GM21723 (cell line): ENCODE measurements around the gene MYOZ3.

Experiments
- ATAC-seq: cut with Tn5 transposase; IDR thresholded peaks from one replicate; pipeline ENCODE4 v1.9.1; 2021; ENCODE audit warnings: mild to moderate bottlenecking, moderate library complexity; ENCODE audit not compliant: unreplicated experiment

Gene MYOZ3

DNA sequence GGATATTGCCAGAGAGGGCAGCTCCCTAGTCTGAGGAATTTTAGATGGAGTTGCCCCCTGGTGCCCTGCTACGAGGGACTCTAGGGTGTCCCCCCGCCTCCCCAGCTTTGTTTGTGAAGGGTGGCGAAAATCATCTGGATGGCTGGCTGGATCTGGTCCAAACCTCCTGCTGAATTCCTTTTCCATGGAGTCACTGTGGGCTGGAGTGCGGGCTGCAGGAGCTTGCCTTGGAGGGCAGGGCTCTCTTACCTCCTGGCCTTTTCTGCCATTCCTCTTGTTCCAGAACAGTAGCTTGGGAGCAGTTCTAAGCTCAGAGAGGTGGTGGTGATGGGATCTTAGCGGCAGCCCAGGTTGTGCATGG lies 18.5 kb upstream of the MYOZ3 start:
- ATAC-seq: no peak

DNA sequence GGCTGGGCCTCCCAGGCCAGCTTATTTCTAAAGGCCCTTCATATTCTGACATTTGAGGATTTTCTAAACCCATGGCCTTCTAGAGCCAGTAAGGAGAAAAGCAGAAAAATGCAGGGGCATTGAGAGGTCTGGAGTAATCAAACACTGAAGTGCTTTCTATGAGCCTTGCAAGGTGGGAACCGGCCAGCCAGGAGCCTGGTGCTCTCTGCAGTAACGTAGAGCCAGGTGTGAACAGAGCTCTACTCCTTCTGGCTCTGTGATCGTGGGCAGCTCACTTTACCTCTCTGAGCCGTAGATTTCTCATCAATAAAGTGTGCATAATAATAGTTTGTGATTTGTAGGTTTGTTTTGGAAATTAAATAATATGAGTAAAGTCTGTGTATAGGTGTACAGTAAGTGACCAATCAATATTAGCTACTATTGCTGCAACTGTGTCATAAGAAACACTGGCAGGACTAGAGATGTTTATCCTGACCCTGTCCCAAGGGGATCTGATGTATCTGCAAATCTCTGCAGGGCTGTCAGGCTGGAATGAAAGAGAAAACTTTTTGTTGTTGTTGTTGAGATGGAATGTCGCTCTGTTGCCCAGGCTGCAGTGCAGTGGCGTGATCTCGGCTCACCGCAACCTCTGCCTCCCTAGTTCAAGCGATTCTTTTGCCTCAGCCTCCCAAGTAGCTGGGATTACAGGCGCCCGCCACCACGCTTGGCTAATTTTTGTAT lies 17.9 kb upstream of the MYOZ3 start:
- ATAC-seq: no peak

DNA sequence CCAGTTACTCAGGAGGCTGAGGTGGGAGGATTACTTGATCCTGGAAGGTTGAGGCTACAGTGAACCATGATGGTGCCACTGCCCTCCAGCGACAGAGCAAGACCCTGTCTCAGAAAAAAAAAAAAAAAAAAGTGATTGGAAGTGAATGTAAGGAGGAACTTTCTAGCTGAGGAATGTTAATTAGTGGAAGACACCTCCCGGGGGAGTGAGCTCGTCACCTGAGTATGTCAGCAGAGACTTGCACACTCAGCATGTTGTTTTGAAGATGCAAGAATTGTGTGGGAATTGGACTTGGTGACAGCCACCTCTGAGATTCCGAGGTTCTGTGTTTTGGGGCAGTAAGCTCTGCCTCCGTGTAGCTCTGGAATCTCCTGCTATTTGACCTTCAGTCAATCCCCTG lies 17.0 kb upstream of the MYOZ3 start:
- no peak for ATAC-seq

DNA sequence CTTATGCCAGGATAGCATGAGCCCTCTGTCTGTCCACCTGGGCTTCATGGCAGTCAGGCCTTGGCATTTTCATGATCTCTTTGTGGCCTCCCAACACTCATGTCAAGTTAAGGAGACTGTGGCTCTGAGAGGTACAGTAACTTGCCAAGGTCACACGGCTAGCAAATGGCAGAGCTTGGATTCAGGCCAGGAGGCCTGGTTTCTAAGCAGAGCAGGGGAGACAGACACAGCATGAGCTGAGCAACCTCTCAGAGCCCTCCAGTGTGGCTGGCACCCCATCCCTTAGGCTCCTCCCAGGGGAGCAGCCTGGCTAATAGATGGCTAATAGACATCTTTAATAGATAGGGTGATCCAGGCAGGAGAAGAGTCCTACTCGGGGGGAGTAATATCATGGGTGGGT lies 16.5 kb upstream of the MYOZ3 start:
- no peak for ATAC-seq

DNA sequence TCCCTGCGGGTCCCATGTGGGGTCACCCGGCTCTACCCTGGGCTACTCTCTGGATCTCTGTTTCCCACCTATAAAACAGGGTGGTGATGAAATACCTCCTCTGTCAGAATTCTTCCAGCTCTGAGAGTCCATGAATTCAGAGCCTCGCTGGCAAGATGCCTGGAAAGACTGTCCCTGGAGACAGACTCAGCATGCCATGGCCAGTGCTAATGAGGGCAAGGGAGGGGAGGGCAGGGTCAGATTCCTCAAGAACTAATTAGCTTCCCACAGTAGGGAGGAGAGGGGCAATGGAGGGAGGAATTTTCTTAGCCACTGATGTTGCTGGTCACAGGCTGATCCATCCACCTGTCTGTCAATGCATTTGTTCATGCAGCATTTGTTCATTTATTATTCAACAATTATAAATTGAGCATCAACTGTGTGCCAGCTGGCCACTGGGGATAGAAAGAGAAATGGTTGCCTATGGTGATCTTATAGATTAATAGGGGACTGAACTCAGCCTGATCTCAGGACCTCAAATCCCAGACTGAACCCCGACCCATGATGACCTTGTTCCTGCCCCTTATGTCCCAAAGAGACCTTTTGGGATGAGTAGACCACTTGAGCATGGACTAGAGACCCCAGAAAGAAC lies 15.9 kb upstream of the MYOZ3 start:
- ATAC-seq: no peak

DNA sequence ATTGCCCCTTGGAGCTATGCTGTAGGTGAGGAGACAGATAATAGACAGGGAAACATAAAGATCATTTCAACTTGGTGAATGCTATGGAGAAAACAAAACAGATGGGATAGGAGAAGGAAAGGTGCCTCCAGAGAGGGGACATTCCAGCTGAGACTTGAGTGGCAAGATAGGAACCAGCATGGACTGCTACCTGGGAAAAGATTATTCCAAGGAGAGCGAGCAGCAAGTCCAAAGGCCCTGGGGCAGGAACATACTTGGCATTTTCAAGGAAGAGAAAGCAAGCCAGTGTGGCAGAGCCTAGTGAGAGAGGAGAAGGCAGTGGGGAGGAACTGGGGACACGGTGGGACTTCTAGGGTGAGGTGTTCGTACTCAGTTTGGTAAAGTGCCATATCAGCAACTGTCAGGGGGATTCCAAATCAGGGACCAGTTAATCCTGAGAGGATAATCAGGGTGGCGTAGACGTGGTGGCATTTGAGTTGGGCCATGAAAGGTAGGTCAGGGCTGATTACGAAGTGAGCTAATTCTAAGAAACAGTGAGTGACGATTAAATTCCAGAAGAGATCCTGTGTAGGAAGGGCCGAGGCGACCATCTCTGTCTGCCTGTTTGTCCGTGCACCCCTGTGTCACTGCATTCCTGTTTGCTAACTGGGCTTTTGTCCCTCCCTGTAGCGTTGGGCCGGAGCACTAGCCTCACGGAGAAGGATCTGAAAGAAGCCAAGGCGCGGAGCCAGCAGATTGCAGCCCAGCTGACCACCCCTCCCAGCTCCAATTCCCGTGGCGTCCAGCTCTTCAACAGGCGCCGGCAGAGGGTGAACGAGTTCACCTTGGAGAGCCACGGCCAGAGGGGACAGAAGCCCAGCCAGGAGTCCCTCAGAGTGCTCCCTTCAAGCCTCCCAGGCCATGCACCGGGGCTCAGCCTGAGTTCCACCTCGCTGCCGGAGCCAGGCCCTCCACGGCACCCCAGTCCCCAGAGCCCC lies 13.5 kb upstream of the MYOZ3 start:
- no peak for ATAC-seq

DNA sequence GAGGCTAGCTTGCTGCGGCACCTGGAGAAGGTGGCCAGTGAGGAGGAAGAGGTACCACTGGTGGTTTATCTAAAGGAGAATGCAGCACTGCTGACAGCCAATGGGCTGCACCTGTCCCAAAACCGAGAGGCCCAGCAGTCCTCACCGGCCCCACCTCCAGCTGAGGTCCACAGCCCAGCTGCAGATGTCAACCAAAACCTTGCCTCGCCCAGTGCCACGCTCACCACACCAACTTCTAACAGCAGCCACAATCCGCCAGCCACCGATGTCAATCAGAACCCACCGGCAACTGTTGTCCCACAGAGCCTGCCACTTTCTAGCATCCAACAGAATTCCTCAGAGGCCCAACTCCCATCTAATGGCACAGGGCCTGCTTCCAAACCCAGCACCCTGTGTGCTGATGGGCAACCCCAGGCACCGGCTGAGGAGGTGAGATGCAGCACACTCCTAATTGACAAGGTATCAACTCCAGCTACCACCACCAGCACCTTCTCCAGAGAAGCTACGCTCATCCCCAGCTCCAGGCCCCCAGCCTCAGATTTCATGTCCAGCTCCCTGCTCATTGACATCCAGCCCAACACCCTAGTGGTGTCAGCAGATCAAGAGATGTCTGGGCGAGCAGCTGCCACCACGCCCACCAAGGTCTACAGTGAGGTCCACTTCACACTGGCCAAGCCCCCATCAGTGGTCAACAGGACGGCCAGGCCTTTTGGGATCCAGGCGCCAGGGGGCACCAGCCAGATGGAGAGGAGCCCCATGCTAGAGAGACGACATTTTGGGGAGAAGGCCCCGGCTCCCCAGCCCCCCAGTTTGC lies 12.6 kb upstream of the MYOZ3 start:
- ATAC-seq: no peak

DNA sequence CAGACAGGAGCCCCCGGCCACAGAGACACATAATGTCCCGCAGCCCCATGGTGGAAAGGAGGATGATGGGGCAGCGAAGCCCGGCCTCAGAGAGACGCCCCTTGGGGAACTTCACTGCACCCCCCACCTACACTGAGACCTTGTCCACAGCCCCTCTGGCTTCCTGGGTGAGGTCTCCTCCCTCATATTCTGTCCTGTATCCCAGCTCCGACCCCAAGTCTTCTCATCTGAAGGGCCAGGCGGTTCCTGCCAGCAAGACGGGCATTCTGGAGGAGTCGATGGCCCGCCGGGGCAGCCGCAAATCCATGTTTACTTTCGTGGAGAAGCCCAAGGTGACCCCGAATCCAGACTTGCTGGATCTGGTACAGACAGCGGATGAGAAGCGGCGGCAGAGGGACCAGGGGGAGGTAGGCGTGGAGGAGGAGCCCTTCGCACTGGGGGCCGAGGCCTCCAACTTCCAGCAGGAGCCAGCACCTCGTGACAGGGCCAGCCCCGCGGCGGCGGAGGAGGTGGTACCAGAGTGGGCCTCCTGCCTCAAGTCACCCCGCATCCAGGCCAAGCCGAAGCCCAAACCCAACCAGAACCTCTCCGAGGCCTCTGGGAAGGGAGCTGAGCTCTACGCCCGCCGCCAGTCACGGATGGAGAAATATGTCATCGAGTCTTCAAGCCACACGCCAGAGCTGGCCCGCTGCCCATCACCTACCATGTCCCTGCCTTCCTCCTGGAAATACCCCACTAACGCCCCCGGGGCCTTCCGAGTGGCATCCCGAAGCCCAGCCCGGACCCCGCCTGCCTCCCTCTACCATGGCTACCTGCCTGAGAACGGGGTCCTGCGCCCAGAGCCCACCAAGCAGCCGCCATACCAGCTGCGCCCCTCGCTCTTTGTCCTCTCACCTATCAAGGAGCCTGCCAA lies 11.7 kb upstream of the MYOZ3 start:
- no peak for ATAC-seq

DNA sequence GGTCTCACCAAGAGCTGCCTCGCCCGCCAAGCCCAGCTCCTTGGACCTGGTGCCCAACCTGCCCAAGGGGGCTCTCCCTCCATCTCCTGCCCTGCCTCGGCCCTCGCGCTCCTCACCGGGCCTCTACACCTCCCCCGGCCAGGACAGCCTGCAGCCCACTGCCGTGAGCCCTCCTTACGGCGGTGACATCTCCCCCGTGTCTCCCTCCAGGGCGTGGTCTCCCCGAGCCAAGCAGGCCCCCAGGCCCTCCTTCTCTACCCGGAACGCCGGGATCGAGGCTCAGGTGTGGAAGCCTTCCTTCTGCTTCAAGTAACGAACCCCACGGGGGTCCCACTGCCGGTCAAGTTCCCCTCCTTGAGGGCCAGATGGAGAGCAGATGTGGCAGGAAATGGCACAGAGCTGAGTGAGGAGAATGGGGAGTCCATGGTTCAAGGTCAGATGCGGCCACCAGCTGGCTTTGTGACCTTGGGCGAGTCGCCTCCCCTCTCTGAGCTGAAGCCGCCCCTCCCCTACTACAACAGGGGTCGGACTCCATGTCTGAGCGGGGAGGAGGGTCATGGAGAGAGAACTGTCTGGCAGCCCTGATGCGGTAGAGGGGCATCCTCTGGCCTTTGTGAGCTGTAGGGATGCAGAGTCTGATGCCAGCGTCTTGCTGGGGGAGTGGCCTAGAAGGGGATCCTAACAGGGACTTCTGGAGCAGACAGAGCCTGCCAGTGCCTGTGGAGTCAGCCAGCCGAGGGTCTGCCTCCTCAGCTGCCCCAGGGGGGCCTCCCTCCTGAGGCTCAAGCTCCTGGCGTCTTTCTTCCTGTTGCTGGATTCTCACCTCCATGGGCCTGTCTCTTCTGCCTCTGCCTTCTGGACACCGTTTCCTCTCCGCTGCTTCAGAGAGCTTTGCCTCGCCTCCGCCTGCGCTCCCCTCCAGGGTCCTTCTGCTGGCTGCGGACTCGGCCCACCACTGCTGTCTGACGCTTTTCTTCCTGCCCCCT lies 10.7 kb upstream of the MYOZ3 start:
- ATAC-seq: no peak

DNA sequence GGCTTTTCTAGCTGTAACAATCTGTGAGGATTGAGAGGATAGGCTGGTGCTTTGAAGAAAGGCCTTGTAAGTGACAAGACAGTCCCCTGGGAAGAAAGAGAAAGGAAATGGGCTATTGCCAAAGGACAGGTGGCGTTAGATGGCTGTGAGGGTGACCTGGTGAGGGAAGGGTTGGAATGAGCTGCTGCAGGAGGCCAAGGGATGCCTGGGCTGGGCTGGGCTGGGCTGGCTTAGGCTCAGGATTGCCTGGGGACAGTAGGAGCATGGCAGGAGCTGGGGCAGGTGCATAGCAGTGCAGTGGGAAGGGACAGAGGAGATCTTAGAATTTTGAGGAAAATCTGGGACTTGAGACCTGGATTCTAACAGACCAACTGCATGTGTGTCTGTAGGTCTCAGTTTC lies 9.7 kb upstream of the MYOZ3 start:
- ATAC-seq: no peak

DNA sequence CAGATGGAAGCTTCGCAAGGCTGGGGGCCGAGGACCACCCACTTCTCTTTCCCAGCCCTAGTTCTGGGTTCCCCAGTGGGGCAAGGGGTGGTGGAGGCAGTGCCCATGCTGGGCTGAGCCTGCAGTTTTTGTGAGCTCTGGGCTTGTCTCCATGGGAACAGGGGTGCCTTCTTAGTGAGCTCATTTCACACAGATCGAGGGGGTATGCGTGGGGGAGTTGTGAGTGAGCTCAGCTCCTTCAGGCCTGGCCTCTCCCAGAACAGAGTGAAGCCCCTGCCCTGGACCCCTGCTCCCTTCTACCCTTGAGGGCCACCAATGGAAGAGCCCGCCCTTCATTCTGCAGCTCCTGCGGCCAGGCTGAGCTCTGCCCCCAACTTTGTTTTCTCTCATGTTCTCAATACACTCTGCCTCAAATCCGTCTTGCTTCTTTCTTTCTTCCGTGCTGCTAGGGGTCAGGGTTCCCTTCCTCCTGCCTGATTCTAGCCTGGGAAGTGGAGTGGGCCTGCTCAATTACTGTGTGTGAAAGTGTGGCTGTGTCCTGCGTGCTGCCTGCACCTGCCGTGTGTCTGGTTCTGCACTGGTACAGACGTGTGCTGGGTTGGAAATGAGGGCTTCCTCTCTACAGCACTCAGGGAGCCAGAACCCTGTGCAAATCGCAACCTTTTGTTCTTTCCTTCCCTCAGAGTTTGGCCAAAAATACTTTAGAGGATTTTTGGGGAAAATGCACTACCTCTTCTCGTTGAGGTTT lies 9.0 kb upstream of the MYOZ3 start:
- no peak for ATAC-seq

DNA sequence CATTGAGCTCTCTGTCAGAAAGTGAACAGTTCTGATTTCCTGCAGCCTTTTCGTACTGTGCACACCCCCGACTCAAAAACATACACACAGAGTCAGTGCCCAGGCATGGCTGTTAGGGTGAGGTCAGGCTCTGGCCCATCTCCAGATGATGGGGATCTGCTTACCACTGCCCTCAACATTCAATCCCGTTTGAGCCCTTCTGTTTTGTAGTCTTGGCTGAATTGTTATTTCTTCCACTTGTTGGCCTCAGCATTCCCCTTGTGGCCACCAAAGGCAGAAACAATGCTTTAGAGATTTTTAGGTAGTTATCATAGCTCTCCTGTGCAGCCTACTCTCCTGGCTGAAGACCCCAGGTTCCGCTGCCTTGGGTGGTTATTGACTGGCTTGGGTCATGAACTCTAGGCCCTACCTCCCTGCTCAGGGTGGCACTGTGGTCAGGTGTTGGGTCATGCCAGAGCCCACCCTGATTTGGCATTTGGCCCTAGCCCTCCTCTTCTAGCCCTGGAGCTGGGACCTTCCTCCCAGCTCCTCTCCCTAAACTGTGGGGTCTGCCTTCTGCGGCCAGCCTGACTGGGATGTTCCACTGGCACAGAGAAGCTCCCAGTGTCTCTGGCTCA lies 7.8 kb upstream of the MYOZ3 start:
- ATAC-seq: no peak

DNA sequence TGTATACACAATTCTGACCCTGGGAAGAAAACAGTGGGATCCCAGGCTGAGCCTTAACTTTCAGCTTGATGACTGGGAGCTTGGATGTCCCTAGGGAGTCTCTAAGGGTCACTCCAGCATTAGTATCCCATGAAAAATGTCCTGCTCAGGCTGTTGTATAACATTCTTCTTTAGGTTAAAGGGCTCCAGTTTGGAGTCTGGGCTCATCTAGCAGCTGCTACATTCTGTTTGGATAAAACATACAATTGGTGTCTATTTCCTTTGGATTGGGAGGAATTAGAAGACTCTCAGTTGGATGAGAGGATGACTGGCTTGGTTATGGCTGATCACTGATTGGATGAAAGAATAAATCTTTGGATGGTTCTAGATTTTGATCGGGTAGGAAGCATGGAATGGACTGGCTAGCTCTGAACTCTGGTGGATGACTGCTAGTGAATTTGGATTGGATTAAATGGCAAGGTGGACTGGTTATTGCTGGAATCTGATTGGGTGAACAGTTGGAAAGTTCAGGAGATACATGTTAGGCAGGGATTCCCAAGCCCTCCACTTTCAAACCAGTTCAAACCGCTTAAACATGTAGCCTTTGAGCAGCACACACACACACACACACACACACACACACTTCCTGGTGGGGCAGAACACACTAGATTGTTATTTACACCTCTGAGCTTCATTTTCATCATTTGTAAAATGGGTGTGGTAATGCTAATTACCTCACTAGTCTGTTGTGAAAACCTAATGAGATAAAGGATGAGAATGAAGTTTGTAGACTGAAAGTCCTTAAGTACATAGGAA lies 7.1 kb upstream of the MYOZ3 start:
- ATAC-seq: no peak

DNA sequence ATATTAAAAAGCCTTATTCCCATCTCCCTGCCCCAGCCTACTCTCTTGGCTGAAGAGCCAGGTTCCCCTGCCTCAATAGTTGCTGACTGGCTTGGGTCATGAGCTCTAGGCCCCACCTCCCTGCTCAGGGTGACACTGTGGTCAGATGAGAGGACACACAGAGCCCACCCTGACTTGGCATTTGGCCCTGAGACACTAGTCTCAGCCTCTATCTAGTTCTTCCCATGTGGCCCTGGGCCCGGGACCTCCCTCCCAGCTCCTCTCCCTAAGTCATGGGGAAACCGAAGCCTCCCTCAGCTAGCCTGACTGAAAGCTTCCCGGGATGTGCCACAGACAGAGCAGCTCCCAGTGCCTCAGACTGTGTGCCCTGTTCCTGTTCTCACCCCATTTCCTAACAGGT lies 5.8 kb upstream of the MYOZ3 start:
- ATAC-seq: no peak

DNA sequence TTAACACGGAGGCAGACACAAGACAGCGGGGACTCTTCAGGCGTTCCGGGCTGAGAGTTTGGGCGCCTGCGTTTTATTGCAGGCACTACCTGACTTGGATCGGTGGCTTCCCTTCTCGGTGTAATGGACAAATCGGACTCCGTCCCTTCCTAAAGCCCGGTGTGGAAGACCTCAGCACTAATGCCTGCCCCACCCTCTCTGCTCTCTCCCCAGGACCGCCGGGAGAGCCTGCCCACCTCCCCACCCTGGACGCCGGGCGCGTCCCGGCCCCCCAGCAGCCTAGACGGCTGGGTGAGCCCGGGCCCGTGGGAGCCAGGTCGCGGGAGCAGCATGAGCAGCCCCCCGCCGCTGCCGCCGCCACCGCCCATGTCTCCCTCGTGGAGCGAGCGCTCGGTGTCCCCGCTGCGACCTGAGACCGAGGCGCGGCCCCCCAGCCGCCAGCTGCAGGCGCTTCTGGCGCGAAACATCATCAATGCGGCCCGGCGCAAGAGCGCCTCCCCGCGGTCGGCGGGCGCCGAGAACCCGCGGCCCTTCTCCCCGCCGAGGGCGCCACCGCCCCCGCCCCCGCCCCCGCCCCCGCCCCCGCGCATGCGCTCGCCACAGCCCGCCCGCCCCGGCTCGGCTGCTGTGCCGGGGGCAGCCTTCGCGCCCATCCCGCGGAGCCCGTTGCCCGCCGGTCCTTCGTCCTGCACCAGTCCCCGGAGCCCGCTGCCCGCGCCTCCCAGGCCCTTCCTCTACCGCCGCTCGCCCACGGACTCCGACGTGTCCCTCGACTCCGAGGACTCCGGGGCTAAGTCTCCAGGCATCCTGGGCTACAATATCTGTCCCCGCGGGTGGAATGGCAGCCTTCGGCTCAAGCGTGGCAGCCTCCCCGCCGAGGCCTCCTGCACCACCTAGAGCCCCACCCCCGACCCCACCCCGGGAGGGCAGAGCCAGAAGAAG lies 4.6 kb upstream of the MYOZ3 start:
- ATAC-seq: peak; percentile 79

DNA sequence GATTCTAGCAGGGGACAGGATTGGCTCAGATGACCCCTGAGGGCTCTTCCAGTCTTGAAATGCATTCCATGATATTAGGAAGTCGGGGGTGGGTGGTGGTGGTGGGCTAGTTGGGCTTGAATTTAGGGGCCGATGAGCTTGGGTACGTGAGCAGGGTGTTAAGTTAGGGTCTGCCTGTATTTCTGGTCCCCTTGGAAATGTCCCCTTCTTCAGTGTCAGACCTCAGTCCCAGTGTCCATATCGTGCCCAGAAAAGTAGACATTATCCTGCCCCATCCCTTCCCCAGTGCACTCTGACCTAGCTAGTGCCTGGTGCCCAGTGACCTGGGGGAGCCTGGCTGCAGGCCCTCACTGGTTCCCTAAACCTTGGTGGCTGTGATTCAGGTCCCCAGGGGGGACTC lies 2.9 kb upstream of the MYOZ3 start:
- no peak for ATAC-seq
